Activated effector memory CD4-positive, alpha-beta T cell treated with Interleukin-2 at 50 U/mL for 16 hours (primary cell): ENCODE measurements around the gene FLT1.

Source experiments
- DNase-seq: peaks from one replicate; pipeline ENCODE4 v3.0.0-alpha.2; 2020

The FLT1 gene

DNA sequence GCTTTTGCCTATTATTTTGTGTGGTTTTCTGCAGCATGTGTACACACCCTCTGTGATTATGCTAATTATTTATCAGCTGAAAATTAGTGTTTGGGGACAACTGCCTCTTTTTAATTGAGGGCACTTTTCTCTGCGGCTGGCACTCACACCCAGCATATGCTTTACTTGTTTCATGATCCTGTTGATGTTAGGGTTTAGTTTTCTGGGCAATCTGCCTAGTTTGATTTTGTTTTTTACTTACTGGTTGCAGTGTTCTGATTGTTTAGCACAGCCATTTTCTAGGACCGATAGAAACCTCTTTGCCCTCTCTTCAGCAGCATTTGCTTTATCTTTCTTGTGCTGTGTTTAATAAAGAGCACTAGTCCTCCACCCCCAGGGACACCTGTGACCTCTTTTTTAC, 195.0 kb downstream of the FLT1 start:
- no peak for DNase-seq

- no peak for DNase-seq
Observed at GRCh38 chr13:28297341-28297740, 197.6 kb downstream of the FLT1 start.

GRCh38 chr13:28286263-28286662, 208.7 kb downstream of the FLT1 start:
- DNase-seq: no peak

- DNase-seq: no peak
Observed at GRCh38 chr13:28283600-28283999, 211.3 kb downstream of the FLT1 start.

DNA sequence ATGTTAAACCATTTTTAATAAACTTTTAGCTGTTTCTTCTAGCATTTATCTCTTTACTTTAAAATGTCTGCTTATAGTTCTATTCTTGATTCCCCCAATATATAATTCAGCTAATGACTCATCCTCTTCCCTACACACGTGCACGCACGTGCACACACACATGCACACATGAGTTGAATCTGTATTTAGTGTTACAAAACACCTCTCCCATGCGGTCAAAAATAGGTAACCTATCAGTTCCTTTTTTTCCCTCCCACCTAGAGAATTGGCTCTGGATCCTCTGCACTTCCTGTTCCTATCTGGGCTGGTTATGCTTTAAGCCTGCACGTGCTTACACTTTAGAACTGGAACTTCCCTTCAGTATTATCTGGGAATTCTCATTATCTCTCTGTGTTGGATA, 212.5 kb downstream of the FLT1 start:
- DNase-seq: no peak

DNA sequence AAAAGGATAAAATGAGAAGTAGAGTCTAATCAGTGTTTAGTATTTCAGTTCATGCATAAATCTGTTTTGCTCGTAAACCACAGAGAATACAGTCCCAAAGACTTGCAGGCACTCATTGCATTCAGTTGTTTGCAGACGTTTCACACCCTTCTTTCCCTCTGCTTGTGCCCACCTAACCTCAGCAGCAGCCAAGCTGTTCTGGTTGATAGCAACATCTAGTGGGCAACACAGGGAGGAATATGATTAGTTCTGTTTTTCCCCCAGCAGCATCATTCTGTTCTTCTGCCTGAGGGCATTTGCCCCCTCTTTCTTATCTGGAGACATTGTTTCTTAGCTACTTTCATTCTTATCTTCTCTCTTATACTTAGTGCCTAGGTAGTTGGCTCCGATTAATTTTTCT, 221.0 kb downstream of the FLT1 start:
- no peak for DNase-seq

DNA sequence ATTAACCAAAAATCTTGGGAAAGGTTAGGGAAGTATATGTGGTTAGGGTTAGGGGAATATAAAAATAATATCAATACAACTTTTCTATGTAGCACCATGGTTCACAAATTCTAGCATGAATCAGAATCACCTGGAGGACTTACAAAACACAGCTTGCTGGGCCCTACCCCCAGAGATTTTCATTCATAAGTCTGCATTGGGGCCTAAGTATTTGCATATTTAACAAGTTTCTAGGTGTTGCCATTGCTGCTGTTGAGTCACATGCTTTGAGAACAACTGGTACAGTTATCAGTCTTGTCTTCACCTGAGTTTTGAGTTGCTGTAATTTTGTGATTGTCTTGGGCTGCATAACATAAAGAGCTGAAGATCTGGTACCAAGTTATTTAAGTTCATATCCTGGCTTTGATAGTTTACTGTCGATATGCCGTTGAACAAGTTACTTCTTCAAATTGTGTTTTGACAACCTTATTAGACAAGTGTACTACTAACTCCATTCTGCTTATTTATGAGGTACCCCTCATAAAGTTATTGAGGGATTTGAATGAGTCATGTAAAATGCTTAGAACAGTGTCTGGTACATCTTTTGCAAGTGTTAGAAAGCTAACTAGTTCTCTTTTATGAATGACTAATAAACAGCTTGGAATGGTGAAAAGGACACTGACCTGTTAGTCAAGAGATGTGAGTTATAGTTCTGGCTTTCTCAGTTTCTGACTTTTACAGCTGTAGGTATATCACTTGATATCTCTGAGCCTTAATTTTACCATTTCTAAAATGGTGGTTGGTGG, 223.7 kb downstream of the FLT1 start:
- no peak for DNase-seq

GRCh38 chr13:28268800-28269223, 226.1 kb downstream of the FLT1 start:
- no peak for DNase-seq

GRCh38 chr13:28267497-28267896, 227.4 kb downstream of the FLT1 start:
- DNase-seq: no peak

DNA sequence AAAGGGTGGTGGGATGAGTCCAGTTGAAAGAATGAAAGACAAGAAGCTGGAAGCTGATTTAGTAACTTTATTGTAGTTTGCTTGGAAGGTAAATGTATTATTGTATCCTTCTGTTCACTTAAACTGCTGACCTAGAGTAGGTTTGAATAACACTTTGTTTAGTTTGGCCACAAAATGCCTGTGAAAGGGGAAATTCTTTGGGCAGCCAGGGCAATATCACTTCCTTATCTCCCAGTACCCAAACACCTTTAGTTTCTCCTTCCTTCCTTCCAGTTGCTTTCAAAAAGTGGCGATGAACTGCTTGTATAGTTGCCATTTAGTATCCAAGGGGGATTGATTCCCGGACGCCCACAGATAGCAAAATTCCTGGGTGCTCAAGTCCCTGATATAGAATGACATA, 236.5 kb downstream of the FLT1 start:
- no peak for DNase-seq

DNA sequence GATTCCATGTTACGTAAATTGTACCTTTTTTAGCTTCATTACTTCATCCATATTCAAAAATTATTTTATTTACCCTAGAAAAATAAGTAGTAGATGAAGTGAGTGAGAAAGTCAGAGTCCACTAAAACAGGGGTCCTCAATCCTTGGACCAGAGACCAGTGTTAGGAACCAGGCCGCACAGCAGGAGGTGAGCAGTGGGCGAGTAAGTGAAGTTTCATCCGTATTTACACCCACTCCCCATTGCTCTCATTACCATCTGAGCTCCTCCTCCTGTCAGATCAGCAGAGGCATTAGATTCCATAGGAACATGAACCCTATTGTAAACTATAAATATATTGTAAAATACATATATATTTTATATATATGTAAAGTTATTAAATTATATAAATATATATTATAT, 237.6 kb downstream of the FLT1 start:
- DNase-seq: no peak

- no peak for DNase-seq
Observed at GRCh38 chr13:28252547-28252946, 242.4 kb downstream of the FLT1 start.

- no peak for DNase-seq
Observed at GRCh38 chr13:28251466-28251865, 243.5 kb downstream of the FLT1 start.

DNA sequence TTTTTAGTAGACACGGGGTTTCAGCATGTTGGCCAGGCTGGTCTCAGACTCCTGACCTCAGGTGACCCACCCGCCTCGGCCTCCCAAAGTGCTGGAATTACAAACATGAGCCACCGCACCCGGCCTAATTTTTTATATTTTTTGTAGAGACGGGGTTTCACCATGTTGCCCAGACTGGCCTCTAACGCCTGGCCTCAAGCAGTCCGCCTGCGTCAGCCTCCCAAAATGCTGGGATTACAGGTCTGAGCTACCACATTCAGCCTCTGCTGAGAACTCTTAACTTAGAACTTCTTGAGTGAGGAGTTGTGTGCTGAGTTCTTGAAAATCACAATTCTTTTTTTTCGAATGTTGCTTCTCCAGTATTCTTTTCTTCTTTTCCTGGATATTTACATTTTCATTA, 244.4 kb downstream of the FLT1 start:
- no peak for DNase-seq
